Effector memory CD4-positive, alpha-beta T cell (primary cell): ENCODE results near the gene LRP2BP.
"Not testable (repeated sequence)": the region's sequence is repeated elsewhere in the genome, so short reads cannot be mapped to it uniquely, and the experiment has no call there.

ENCODE experiments used
- DNase-seq, 3 donors: peaks; one replicate each; pipeline ENCODE4 v3.0.0-alpha.2; 2020
- H3K27ac ChIP-seq: 2 replicates; pipeline ENCODE4 v1.7.0; 2013; ENCODE audit warnings: mild to moderate bottlenecking, low read length, moderate library complexity; ENCODE audit not compliant: insufficient read depth, poor library complexity, severe bottlenecking
- H3K27me3 ChIP-seq: replicated peaks from 2 replicates; pipeline ENCODE4 v1.7.0; 2013; ENCODE audit warnings: mild to moderate bottlenecking, low read length; ENCODE audit not compliant: insufficient read depth, control insufficient read depth, poor library complexity, severe bottlenecking
- H3K36me3 ChIP-seq: 2 replicates; pipeline ENCODE4 v1.7.0; 2013; ENCODE audit warnings: mild to moderate bottlenecking, low read length, moderate library complexity; ENCODE audit not compliant: control insufficient read depth, insufficient read depth
- H3K4me1 ChIP-seq: 2 replicates; pipeline ENCODE4 v1.7.0; 2013; ENCODE audit warnings: low read length, mild to moderate bottlenecking; ENCODE audit not compliant: control insufficient read depth, insufficient read depth, poor library complexity, severe bottlenecking
- H3K4me3 ChIP-seq: 2 replicates; pipeline ENCODE4 v1.7.0; 2013; ENCODE audit warnings: low read length, low read depth, mild to moderate bottlenecking; ENCODE audit not compliant: insufficient read depth, poor library complexity, severe bottlenecking
- H3K9me3 ChIP-seq: 2 replicates; pipeline ENCODE4 v1.7.0; 2013; ENCODE audit warnings: mild to moderate bottlenecking, low read length, moderate library complexity; ENCODE audit not compliant: control insufficient read depth

Gene LRP2BP

DNA sequence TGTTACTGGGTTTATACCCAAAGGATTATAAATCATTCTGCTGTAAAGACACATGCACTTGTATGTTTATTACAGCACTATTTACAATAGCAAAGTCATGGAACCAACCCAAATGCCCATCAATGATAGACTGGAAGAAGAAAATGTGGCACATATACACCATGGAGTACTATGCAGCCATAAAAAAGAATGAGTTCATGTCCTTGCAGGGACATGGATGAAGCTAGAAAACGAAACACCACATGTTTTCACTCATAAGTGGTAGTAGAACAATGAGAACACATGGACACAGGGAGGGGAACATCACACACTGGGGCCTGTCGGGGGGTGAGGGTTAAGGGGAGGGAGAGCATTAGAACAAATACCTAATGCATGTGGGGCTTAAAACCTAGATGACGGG, 78.3 kb downstream of the LRP2BP start:
- H3K27me3 ChIP-seq, H3K36me3 ChIP-seq, DNase-seq, H3K4me3 ChIP-seq, H3K27ac ChIP-seq, H3K9me3 ChIP-seq, H3K4me1 ChIP-seq: not testable (repeated sequence)
